Measurements from ENCODE around the gene HSDL2. TPM values are rescaled to one million over a fixed set of nuclear protein-coding genes. Genes with fewer than 3 reads are reported as not detected.
A peak's percentile ranks its signal among the peaks of the same experiment; 100 is the strongest.

The HSDL2 gene
- total RNA-seq, 1 donor from 2014 or later: 26.5 TPM

- Mint-ChIP-seq H3K36me3 (peaks cover 42% of the 10 kb centered on the region), H3K27me3 (ENCODE audit: low read depth) (no peaks in the 10 kb centered on the region), H3K27ac (no peak overlapping the region), H3K4me3 (no peak overlapping the region), H3K4me1 (no peaks in the 10 kb centered on the region), H3K9me3 (peaks cover 22% of the 10 kb centered on the region)
- no peak for DNase-seq (ENCODE audit: low spot score in 2 of 2, unreplicated experiment in 2 of 2)
- TF ChIP-seq CTCF (IDR thresholded peaks at IDR 0.05; ENCODE audit: unreplicated experiment): no peak
These were observed 94.1 kb downstream of the HSDL2 start for GRCh38 chr9:112473986-112474385.

GRCh38 chr9:112475318-112475717, 95.4 kb downstream of the HSDL2 start:
- no peaks in the 10 kb centered on the region for H3K27me3 Mint-ChIP-seq (ENCODE audit: low read depth)
- H3K4me3 Mint-ChIP-seq: no peak overlapping the region
- DNase-seq (ENCODE audit: low spot score in 2 of 2, unreplicated experiment in 2 of 2): no peak
- H3K36me3 Mint-ChIP-seq: peaks cover 44% of the 10 kb centered on the region
- no peak overlapping the region for H3K27ac Mint-ChIP-seq
- H3K4me1 Mint-ChIP-seq: no peaks in the 10 kb centered on the region
- TF ChIP-seq CTCF (IDR thresholded peaks at IDR 0.05; ENCODE audit: unreplicated experiment): no peak
- H3K9me3 Mint-ChIP-seq: peaks cover 22% of the 10 kb centered on the region

- Mint-ChIP-seq H3K4me1 (no peaks in the 10 kb centered on the region), H3K9me3 (peaks cover 22% of the 10 kb centered on the region), H3K27me3 (ENCODE audit: low read depth) (no peaks in the 10 kb centered on the region), H3K36me3 (peaks cover 41% of the 10 kb centered on the region), H3K4me3 (no peak overlapping the region), H3K27ac (no peak overlapping the region)
- no peak for TF ChIP-seq CTCF (IDR thresholded peaks at IDR 0.05; ENCODE audit: unreplicated experiment)
- DNase-seq (ENCODE audit: low spot score in 2 of 2, unreplicated experiment in 2 of 2): no peak
These were observed 97.4 kb downstream of the HSDL2 start for GRCh38 chr9:112477330-112477729.

GRCh38 chr9:112479221-112479620, 99.3 kb downstream of the HSDL2 start:
- Mint-ChIP-seq H3K27me3 (ENCODE audit: low read depth) (no peaks in the 10 kb centered on the region), H3K4me1 (no peaks in the 10 kb centered on the region), H3K4me3 (no peak overlapping the region), H3K36me3 (peaks cover 37% of the 10 kb centered on the region), H3K9me3 (peaks cover 18% of the 10 kb centered on the region), H3K27ac (no peak overlapping the region)
- DNase-seq (ENCODE audit: low spot score in 2 of 2, unreplicated experiment in 2 of 2): no peak
- TF ChIP-seq CTCF (IDR thresholded peaks at IDR 0.05; ENCODE audit: unreplicated experiment): no peak

GRCh38 chr9:112484607-112485006, 104.7 kb downstream of the HSDL2 start:
- H3K36me3 Mint-ChIP-seq: peaks cover 3% of the 10 kb centered on the region
- H3K9me3 Mint-ChIP-seq: no peaks in the 10 kb centered on the region
- TF ChIP-seq CTCF (IDR thresholded peaks at IDR 0.05; ENCODE audit: unreplicated experiment): no peak
- H3K4me3 Mint-ChIP-seq: no peak overlapping the region
- no peak overlapping the region for H3K27ac Mint-ChIP-seq
- DNase-seq (ENCODE audit: low spot score in 2 of 2, unreplicated experiment in 2 of 2): no peak
- peaks cover 24% of the 10 kb centered on the region for H3K4me1 Mint-ChIP-seq
- H3K27me3 Mint-ChIP-seq (ENCODE audit: low read depth): no peaks in the 10 kb centered on the region

- no peaks in the 10 kb centered on the region for H3K9me3 Mint-ChIP-seq
- H3K4me1 Mint-ChIP-seq: peaks cover 34% of the 10 kb centered on the region
- no peak overlapping the region for H3K27ac Mint-ChIP-seq
- H3K27me3 Mint-ChIP-seq (ENCODE audit: low read depth): no peaks in the 10 kb centered on the region
- no peak for DNase-seq (ENCODE audit: low spot score in 2 of 2, unreplicated experiment in 2 of 2)
- H3K36me3 Mint-ChIP-seq: peaks cover 3% of the 10 kb centered on the region
- H3K4me3 Mint-ChIP-seq: peak overlapping the region; percentile 97
- TF ChIP-seq CTCF (IDR thresholded peaks at IDR 0.05; ENCODE audit: unreplicated experiment): no peak
These were observed 105.7 kb downstream of the HSDL2 start for GRCh38 chr9:112485574-112485973.
